Natural killer cell (primary cell): ENCODE data around the gene SLC2A13. TPM values are rescaled to one million over a fixed set of nuclear protein-coding genes. Genes with fewer than 3 reads are reported as not detected.

ENCODE experiments used
- ATAC-seq, 3 donors: fragments of 150-1000 bp in 2 of 3; fragments of 200-7000 bp in 1 of 3; cut with Tn5 transposase; 1 replicate in 1 of 3; 2 replicates in 2 of 3; pipeline ENCODE4 v1.10.0; 2021; ENCODE audit warnings: mild to moderate bottlenecking in 2 of 3, moderate library complexity in 2 of 3
- DNase-seq, 2 donors: peaks; one replicate each; pipeline versions ENCODE4 v3.0.0 to v3.0.0-alpha.2; 2013 to 2021; ENCODE audit warnings: mixed read lengths in 1 of 2
- H3K27ac ChIP-seq: one replicate; pipeline ENCODE4 v1.5.1; 2013; ENCODE audit warnings: mild to moderate bottlenecking, low read length
- H3K27me3 ChIP-seq: one replicate; pipeline ENCODE4 v1.6.1; 2013; ENCODE audit warnings: low read length; ENCODE audit not compliant: control insufficient read depth, insufficient read depth
- H3K36me3 ChIP-seq: one replicate; pipeline ENCODE4 v1.6.1; 2013; ENCODE audit warnings: low read length; ENCODE audit not compliant: control insufficient read depth, insufficient read depth
- H3K4me1 ChIP-seq: one replicate; pipeline ENCODE4 v1.6.1; 2013; ENCODE audit warnings: low read length; ENCODE audit not compliant: control insufficient read depth, insufficient read depth
- H3K4me3 ChIP-seq: one replicate; pipeline ENCODE4 v1.5.1; 2013; ENCODE audit warnings: low read length
- H3K9me3 ChIP-seq: one replicate; pipeline ENCODE4 v1.6.1; 2013; ENCODE audit warnings: low read length; ENCODE audit not compliant: control insufficient read depth, insufficient read depth
- H3K27ac Mint-ChIP-seq, 2 donors: one replicate each; pipeline ENCODE4 v1.8.0; 2022; ENCODE audit warnings: mild to moderate bottlenecking in 2 of 2, mixed read lengths in 2 of 2, moderate library complexity in 1 of 2
- H3K27me3 Mint-ChIP-seq, 2 donors: one replicate each; pipeline ENCODE4 v1.8.0; 2022; ENCODE audit warnings: low read depth in 2 of 2, mixed read lengths in 2 of 2
- H3K36me3 Mint-ChIP-seq: one replicate; pipeline ENCODE4 v1.8.0; 2022; ENCODE audit warnings: mixed read lengths
- H3K4me1 Mint-ChIP-seq, 2 donors: one replicate each; pipeline ENCODE4 v1.8.0; 2022; ENCODE audit warnings: mixed read lengths in 2 of 2
- H3K4me3 Mint-ChIP-seq: one replicate; pipeline ENCODE4 v1.8.0; 2022; ENCODE audit warnings: mild to moderate bottlenecking, moderate library complexity, mixed read lengths
- H3K9me3 Mint-ChIP-seq, 2 donors: one replicate each; pipeline ENCODE4 v1.8.0; 2022; ENCODE audit warnings: mixed read lengths in 2 of 2
- WGBS: methylation state at CpG from one replicate; pipeline ENCODE4 v1.1.7; 2013; ENCODE audit warnings: missing lambda C conversion rate; ENCODE audit not compliant: insufficient coverage; 5-methylcytosine and 5-hydroxymethylcytosine counted together
- intact Hi-C: fragments of 100-400 bp; cut with micrococcal nuclease; formaldehyde crosslinking; loops from one replicate; pipeline ENCODE4 v1.14.2; 2022
- total RNA-seq, 4 donors: library from RNA; stranded (reverse); fragments of 120-200 nt in 1 of 4; gene quantifications; one replicate each; pipeline versions ENCODE4 v1.2.3 to v1.2.4, GENCODE V29; 2013 to 2022
- TF ChIP-seq, protein P1 (sequence below): fragments of 200-600 bp; IDR thresholded peaks from one replicate; pipeline ENCODE4 v1.8.0; 2022; ENCODE audit warnings: antibody characterized with exemption

Gene SLC2A13
- total RNA-seq, 3 donors from 2014 or later (not counting 1 experiment from before 2014, with no cell fraction given): 6.0 to 10.9 (median 8.7) TPM

DNA sequence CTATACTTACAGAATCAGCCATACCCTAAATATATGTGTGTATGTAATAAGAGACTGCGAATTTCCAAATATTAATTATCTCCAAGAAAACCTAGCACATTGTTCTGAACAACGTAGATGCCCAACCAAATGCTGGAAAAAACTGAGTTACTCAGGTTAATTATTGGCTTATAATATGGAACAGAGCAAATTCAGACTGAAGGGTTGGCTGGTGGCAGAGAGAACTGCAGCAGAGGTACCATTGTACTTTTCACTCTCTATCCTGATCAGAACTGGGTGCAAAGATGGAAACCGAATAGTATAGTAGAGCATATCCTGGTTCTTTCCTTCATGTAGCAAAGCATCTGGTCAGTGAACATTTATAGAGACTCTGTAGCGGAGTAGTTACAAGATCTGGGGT, 185.7 kb downstream of the SLC2A13 start:
- no peaks in the 10 kb centered on the region for H3K4me1 ChIP-seq
- no peaks in the 10 kb centered on the region for H3K4me1 Mint-ChIP-seq
- H3K4me3 ChIP-seq: no peak overlapping the region
- no peak overlapping the region for H3K4me3 Mint-ChIP-seq
- no peaks in the 10 kb centered on the region for H3K36me3 Mint-ChIP-seq
- H3K9me3 ChIP-seq: no peaks in the 10 kb centered on the region
- no peak overlapping the region for H3K27ac Mint-ChIP-seq
- intact Hi-C loops: no loop called here
- H3K27me3 Mint-ChIP-seq: no peaks in the 10 kb centered on the region
- H3K27ac ChIP-seq: no peak overlapping the region
- TF ChIP-seq, protein P1, sequence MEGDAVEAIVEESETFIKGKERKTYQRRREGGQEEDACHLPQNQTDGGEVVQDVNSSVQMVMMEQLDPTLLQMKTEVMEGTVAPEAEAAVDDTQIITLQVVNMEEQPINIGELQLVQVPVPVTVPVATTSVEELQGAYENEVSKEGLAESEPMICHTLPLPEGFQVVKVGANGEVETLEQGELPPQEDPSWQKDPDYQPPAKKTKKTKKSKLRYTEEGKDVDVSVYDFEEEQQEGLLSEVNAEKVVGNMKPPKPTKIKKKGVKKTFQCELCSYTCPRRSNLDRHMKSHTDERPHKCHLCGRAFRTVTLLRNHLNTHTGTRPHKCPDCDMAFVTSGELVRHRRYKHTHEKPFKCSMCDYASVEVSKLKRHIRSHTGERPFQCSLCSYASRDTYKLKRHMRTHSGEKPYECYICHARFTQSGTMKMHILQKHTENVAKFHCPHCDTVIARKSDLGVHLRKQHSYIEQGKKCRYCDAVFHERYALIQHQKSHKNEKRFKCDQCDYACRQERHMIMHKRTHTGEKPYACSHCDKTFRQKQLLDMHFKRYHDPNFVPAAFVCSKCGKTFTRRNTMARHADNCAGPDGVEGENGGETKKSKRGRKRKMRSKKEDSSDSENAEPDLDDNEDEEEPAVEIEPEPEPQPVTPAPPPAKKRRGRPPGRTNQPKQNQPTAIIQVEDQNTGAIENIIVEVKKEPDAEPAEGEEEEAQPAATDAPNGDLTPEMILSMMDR: no peak
- ATAC-seq (no peak), DNase-seq (no peak)
- H3K9me3 Mint-ChIP-seq: no peaks in the 10 kb centered on the region
- no peaks in the 10 kb centered on the region for H3K27me3 ChIP-seq
- WGBS: 92% methylated on average over 3 of the region's 4 CpGs
- no peaks in the 10 kb centered on the region for H3K36me3 ChIP-seq

DNA sequence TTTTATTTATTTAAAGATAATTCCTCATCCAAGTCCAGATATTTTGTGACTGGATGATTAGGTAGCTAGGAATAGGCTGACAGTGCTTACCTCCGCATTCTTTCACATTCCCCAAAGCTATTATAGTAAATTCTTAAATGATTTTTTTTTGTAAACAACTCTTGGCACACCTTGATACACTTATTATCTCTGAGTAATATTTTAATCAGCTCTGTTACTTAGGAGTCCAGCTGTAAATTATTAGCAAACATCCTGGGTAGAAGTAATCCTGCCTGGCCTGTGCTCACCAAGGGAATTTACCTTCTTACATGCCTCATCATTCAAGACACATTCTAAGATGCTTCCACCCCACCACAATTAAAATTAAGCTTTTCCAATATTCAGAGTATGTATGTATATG, 186.1 kb downstream of the SLC2A13 start:
- TF ChIP-seq, protein P1: no peak
- no peaks in the 10 kb centered on the region for H3K9me3 ChIP-seq
- H3K4me3 ChIP-seq: no peak overlapping the region
- H3K36me3 Mint-ChIP-seq: no peaks in the 10 kb centered on the region
- DNase-seq (no peak), ATAC-seq (no peak)
- H3K4me1 Mint-ChIP-seq: no peaks in the 10 kb centered on the region
- H3K4me1 ChIP-seq: no peaks in the 10 kb centered on the region
- no peaks in the 10 kb centered on the region for H3K27me3 Mint-ChIP-seq
- H3K27ac ChIP-seq: no peak overlapping the region
- no peaks in the 10 kb centered on the region for H3K9me3 Mint-ChIP-seq
- no CpG with 5 or more reads among the region's 1 CpG for whole genome bisulfite sequencing
- H3K36me3 ChIP-seq: no peaks in the 10 kb centered on the region
- H3K27me3 ChIP-seq: no peaks in the 10 kb centered on the region
- intact Hi-C loops: no loop called here
- no peak overlapping the region for H3K4me3 Mint-ChIP-seq
- H3K27ac Mint-ChIP-seq: no peak overlapping the region

DNA sequence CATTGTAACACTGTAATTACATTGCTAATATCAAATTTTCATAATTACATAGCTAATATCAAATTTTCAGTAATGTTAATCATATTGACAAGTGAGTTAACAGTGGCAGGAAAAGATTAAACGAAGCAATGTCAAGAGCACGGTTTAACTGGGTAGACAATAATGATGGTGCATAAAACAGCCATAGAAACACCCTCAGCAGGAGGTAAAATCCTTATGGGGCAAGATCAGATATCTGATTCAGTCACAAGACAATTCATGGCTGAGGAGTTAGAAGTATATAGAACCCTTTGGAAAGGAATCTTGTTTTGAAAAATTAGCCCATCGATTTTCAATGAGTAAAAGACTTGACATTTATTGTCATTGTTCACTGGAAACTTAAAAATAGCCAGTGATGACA, 190.6 kb downstream of the SLC2A13 start:
- no peaks in the 10 kb centered on the region for H3K36me3 Mint-ChIP-seq
- 85% methylated on average over 3 of the region's 3 CpGs for WGBS

More for the DNA sequence above, 190.6 kb downstream of the SLC2A13 start:
- no peaks in the 10 kb centered on the region for H3K4me1 ChIP-seq
- no peak overlapping the region for H3K4me3 Mint-ChIP-seq
- H3K9me3 Mint-ChIP-seq: no peaks in the 10 kb centered on the region
- H3K27ac ChIP-seq: no peak overlapping the region
- H3K27me3 Mint-ChIP-seq: no peaks in the 10 kb centered on the region
- H3K9me3 ChIP-seq: no peaks in the 10 kb centered on the region
- H3K4me3 ChIP-seq: no peak overlapping the region
- no peak overlapping the region for H3K27ac Mint-ChIP-seq
- DNase-seq (no peak), ATAC-seq (no peak)
- TF ChIP-seq, protein P1: no peak
- H3K27me3 ChIP-seq: no peaks in the 10 kb centered on the region
- intact Hi-C loops: no loop called here
- no peaks in the 10 kb centered on the region for H3K36me3 ChIP-seq
- no peaks in the 10 kb centered on the region for H3K4me1 Mint-ChIP-seq
